Measurements from ENCODE around the gene DLG4.

The DLG4 gene

DNA sequence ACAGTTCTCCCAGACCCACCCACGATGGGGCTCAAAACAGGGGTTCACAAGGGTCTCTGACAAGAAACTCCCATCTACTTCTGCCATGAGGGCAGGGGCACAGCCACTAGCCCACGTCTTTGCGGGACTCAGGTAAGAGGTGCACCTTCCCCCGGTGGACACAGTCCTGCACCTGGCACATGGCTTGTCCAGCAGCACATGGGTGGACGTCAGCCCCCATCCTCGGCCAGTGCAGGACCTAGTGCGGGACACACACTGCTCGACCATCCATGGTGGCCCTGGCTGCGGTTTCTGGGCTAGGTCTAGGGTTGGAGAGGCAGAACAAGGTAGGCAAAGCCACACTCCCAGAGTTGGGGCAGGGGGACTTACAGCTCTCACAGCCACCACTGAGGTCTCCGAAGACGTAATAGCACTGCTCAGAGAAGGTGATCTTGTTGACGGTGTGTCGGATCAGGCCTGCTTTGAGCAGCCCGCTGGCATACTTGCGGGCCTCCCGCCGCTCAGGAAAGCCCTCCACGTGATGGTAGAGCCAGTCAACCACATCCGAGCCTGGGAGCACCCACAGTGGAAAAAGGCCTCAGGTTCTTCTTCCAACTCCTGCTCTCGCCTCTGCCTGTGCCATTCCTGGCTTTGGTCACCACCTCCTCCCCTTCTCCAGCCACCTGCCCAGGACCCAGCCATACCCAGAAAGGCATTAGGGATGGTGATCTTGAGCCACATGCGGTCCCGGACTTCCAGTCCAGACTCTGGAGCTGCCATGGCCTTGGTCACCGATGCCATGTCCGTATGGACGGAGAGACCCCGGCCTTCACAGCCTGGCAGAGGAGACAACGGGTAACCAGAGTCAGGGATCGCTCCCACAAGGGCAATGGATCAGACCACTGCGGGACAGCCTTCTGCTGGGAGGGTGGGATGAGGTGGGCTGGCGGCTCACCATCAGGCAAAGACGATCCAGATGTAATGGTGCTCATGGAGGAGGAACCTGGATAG lies 7.4 kb upstream of the DLG4 start:
- Histone ChIP-seq H3K36me3 (ENCODE audit: control insufficient read depth in 1 of 2, insufficient read depth in 2 of 2, low read length in 2 of 2) (peaks cover 47 to 78% of the 10 kb centered on the region in 2 donors), H3K9me3 (ENCODE audit: control insufficient read depth in 1 of 2, low read length in 2 of 2) (no peaks in the 10 kb centered on the region), H3K4me3 (ENCODE audit: low read depth in 1 of 2, low read length in 2 of 2) (no peak overlapping the region), H3K27me3 (ENCODE audit: low read depth, low read length) (no peaks in the 10 kb centered on the region), H3K27ac (ENCODE audit: low read length) (no peak overlapping the region), H3K4me1 (ENCODE audit: control insufficient read depth in 1 of 2, insufficient read depth in 2 of 2, low read length in 2 of 2) (peaks cover 0 to 8% of the 10 kb centered on the region in 2 donors)

DNA sequence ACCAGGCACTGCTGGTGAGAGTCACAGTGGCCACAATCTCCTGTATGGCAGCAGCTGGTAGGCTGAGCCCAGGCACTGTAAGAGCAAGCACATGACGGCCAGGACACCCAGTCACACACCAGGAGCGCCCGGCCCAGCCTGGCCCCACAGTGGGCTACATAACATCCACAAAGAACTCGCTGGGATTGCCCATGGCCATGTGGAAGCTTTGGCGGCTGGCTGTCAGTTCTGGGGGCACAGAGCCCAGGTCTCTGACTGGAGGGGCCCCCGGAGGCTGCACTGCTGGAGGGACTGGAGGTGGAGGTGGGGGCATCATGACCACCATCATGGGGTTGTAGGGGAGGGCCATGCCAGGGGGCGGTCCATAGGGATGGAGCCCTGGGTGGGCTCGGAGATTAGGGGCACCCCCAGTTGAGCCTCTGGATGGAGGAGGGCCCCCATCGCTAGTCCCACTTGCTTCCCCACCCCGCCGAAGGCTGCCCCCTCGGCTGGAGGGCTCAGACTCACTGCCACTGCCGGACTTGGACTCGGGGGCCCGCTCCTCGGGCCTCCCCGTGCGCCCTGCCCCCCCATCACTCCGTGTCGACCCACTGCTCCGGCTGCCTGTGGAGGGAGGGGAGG lies 6.2 kb upstream of the DLG4 start:
- Histone ChIP-seq H3K9me3 (ENCODE audit: control insufficient read depth in 1 of 2, low read length in 2 of 2) (no peaks in the 10 kb centered on the region), H3K27ac (ENCODE audit: low read length) (no peak overlapping the region), H3K36me3 (ENCODE audit: control insufficient read depth in 1 of 2, insufficient read depth in 2 of 2, low read length in 2 of 2) (peaks cover 47 to 78% of the 10 kb centered on the region in 2 donors), H3K4me1 (ENCODE audit: control insufficient read depth in 1 of 2, insufficient read depth in 2 of 2, low read length in 2 of 2) (peaks cover 4 to 14% of the 10 kb centered on the region in 2 donors), H3K4me3 (ENCODE audit: low read depth in 1 of 2, low read length in 2 of 2) (no peak overlapping the region), H3K27me3 (ENCODE audit: low read depth, low read length) (no peaks in the 10 kb centered on the region)

DNA sequence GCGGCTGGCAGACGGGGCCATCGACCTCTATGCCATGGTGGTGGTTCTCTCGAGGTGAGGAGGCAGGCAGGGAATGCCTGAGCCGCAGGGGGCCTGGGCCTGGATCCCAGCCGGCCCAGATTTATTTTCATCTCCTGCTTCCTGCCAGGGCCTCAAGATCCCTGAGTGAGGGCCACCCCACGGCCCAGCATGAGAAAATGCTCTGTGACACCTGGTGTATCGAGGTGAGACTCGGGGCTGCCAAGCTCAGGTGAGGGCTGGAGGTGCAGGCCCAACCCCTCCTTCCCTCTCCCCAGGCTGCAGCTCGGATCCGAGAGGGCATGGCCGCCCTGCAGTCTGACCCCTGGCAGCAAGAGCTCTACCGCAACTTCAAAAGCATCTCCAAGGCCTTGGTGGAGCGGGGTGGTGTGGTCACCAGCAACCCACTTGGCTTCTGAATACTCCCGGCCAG lies 5.0 kb upstream of the DLG4 start:
- H3K9me3 ChIP-seq (ENCODE audit: control insufficient read depth in 1 of 2, low read length in 2 of 2) = no peaks in the 10 kb centered on the region
- H3K4me3 ChIP-seq (ENCODE audit: low read depth in 1 of 2, low read length in 2 of 2) = no peak overlapping the region
- peaks cover 4 to 17% of the 10 kb centered on the region in 2 donors for H3K4me1 ChIP-seq (ENCODE audit: control insufficient read depth in 1 of 2, insufficient read depth in 2 of 2, low read length in 2 of 2)
- H3K36me3 ChIP-seq (ENCODE audit: control insufficient read depth in 1 of 2, insufficient read depth in 2 of 2, low read length in 2 of 2) = peaks cover 47 to 71% of the 10 kb centered on the region in 2 donors
- H3K27me3 ChIP-seq (ENCODE audit: low read depth, low read length) = no peaks in the 10 kb centered on the region
- no peak overlapping the region for H3K27ac ChIP-seq (ENCODE audit: low read length)

GRCh38 chr17:7224110-7224509 lies 4.5 kb upstream of the DLG4 start:
- H3K9me3 ChIP-seq (ENCODE audit: control insufficient read depth in 1 of 2, low read length in 2 of 2) = no peaks in the 10 kb centered on the region
- H3K4me1 ChIP-seq (ENCODE audit: control insufficient read depth in 1 of 2, insufficient read depth in 2 of 2, low read length in 2 of 2) = peaks cover 9 to 23% of the 10 kb centered on the region in 2 donors
- H3K27me3 ChIP-seq (ENCODE audit: low read depth, low read length) = no peaks in the 10 kb centered on the region
- H3K4me3 ChIP-seq (ENCODE audit: low read depth in 1 of 2, low read length in 2 of 2) = no peak overlapping the region
- H3K27ac ChIP-seq (ENCODE audit: low read length) = no peak overlapping the region
- H3K36me3 ChIP-seq (ENCODE audit: control insufficient read depth in 1 of 2, insufficient read depth in 2 of 2, low read length in 2 of 2) = peaks cover 41 to 65% of the 10 kb centered on the region in 2 donors

GRCh38 chr17:7223375-7223774 lies 3.7 kb upstream of the DLG4 start:
- no peak overlapping the region for H3K4me3 ChIP-seq (ENCODE audit: low read depth in 1 of 2, low read length in 2 of 2)
- no peaks in the 10 kb centered on the region for H3K9me3 ChIP-seq (ENCODE audit: control insufficient read depth in 1 of 2, low read length in 2 of 2)
- no peaks in the 10 kb centered on the region for H3K27me3 ChIP-seq (ENCODE audit: low read depth, low read length)
- H3K27ac ChIP-seq (ENCODE audit: low read length) = no peak overlapping the region
- H3K4me1 ChIP-seq (ENCODE audit: control insufficient read depth in 1 of 2, insufficient read depth in 2 of 2, low read length in 2 of 2) = peaks cover 13 to 30% of the 10 kb centered on the region in 2 donors
- peaks cover 39 to 58% of the 10 kb centered on the region in 2 donors for H3K36me3 ChIP-seq (ENCODE audit: control insufficient read depth in 1 of 2, insufficient read depth in 2 of 2, low read length in 2 of 2)

DNA sequence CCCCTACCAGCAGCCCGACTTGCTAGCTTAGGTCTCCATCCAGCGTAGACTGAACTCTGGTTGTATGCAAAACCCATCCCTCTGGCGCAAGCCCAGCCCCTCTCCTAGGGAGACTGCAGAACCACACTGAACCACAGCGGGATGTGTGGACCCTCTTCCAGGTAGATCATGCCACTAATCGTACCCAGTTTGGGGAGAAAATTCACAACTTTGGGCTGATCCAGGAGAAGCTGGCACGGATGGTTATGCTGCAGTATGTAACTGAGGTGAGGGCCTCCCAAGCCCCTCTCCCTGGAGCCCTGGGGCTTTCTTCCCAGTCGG lies 3.3 kb upstream of the DLG4 start:
- Histone ChIP-seq H3K4me3 (ENCODE audit: low read depth in 1 of 2, low read length in 2 of 2) (no peak overlapping the region), H3K4me1 (ENCODE audit: control insufficient read depth in 1 of 2, insufficient read depth in 2 of 2, low read length in 2 of 2) (peaks cover 13 to 34% of the 10 kb centered on the region in 2 donors), H3K27ac (ENCODE audit: low read length) (no peak overlapping the region), H3K36me3 (ENCODE audit: control insufficient read depth in 1 of 2, insufficient read depth in 2 of 2, low read length in 2 of 2) (peaks cover 35 to 54% of the 10 kb centered on the region in 2 donors), H3K27me3 (ENCODE audit: low read depth, low read length) (no peaks in the 10 kb centered on the region), H3K9me3 (ENCODE audit: control insufficient read depth in 1 of 2, low read length in 2 of 2) (no peaks in the 10 kb centered on the region)

- Histone ChIP-seq H3K36me3 (ENCODE audit: control insufficient read depth in 1 of 2, insufficient read depth in 2 of 2, low read length in 2 of 2) (peaks cover 31 to 48% of the 10 kb centered on the region in 2 donors), H3K4me1 (ENCODE audit: control insufficient read depth in 1 of 2, insufficient read depth in 2 of 2, low read length in 2 of 2) (peaks cover 13 to 39% of the 10 kb centered on the region in 2 donors), H3K4me3 (ENCODE audit: low read depth in 1 of 2, low read length in 2 of 2) (no peak overlapping the region), H3K27ac (ENCODE audit: low read length) (no peak overlapping the region), H3K27me3 (ENCODE audit: low read depth, low read length) (no peaks in the 10 kb centered on the region), H3K9me3 (ENCODE audit: control insufficient read depth in 1 of 2, low read length in 2 of 2) (no peaks in the 10 kb centered on the region)
These were observed 2.7 kb upstream of the DLG4 start for GRCh38 chr17:7222093-7222971.

- peaks cover 24 to 40% of the 10 kb centered on the region in 2 donors for H3K36me3 ChIP-seq (ENCODE audit: control insufficient read depth in 1 of 2, insufficient read depth in 2 of 2, low read length in 2 of 2)
- no peaks in the 10 kb centered on the region for H3K9me3 ChIP-seq (ENCODE audit: control insufficient read depth in 1 of 2, low read length in 2 of 2)
- peaks cover 13 to 45% of the 10 kb centered on the region in 2 donors for H3K4me1 ChIP-seq (ENCODE audit: control insufficient read depth in 1 of 2, insufficient read depth in 2 of 2, low read length in 2 of 2)
- H3K4me3 ChIP-seq (ENCODE audit: low read depth in 1 of 2, low read length in 2 of 2) = peak overlapping the region; percentile 88 to 90
- peak overlapping the region; percentile 42 for H3K27ac ChIP-seq (ENCODE audit: low read length)
- no peaks in the 10 kb centered on the region for H3K27me3 ChIP-seq (ENCODE audit: low read depth, low read length)
These were observed 1.8 kb upstream of the DLG4 start for GRCh38 chr17:7221278-7222092.

GRCh38 chr17:7220593-7221277 lies 1.1 kb upstream of the DLG4 start:
- H3K27ac ChIP-seq (ENCODE audit: low read length) = peak overlapping the region; percentile 97
- peaks cover 22 to 32% of the 10 kb centered on the region in 2 donors for H3K36me3 ChIP-seq (ENCODE audit: control insufficient read depth in 1 of 2, insufficient read depth in 2 of 2, low read length in 2 of 2)
- H3K4me1 ChIP-seq (ENCODE audit: control insufficient read depth in 1 of 2, insufficient read depth in 2 of 2, low read length in 2 of 2) = peaks cover 19 to 52% of the 10 kb centered on the region in 2 donors
- H3K4me3 ChIP-seq (ENCODE audit: low read depth in 1 of 2, low read length in 2 of 2) = peak overlapping the region; percentile 88 to 90
- H3K27me3 ChIP-seq (ENCODE audit: low read depth, low read length) = no peaks in the 10 kb centered on the region
- H3K9me3 ChIP-seq (ENCODE audit: control insufficient read depth in 1 of 2, low read length in 2 of 2) = no peaks in the 10 kb centered on the region

DNA sequence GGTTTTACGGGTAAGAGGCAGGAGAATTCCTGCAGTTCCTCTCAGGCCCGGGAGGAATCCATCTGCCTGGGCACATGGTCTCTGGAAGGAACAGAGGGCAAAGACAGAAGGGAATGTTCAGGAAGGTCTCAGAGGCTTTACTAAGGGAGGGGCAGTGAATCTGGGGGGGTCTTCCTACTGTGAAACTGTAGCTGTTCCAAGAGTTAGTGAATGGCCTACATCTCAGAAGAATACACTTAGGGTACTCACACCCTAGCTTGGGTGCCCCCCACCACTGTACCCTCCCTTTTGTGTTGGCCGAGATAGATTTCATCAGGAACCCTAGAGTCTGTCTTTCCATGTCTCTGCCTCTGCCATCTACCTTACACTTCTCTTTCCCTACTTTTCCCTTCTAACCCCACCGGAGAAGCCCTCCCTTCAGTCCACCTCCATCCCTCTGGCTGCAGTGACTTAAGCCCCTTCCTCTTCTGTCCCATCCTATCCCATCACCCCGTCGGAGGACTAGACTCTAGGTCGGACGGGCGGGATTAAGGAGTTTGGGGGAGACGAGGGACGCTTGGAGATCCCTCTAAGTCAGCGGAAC lies 316 bp downstream of the DLG4 start:
- peak overlapping the region; percentile 76 for H3K27ac ChIP-seq (ENCODE audit: low read length)
- H3K4me1 ChIP-seq (ENCODE audit: control insufficient read depth in 1 of 2, insufficient read depth in 2 of 2, low read length in 2 of 2) = peaks cover 25 to 59% of the 10 kb centered on the region in 2 donors

More for the DNA sequence above, 316 bp downstream of the DLG4 start:
- H3K36me3 ChIP-seq (ENCODE audit: control insufficient read depth in 1 of 2, insufficient read depth in 2 of 2, low read length in 2 of 2) = peaks cover 12 to 20% of the 10 kb centered on the region in 2 donors
- no peaks in the 10 kb centered on the region for H3K9me3 ChIP-seq (ENCODE audit: control insufficient read depth in 1 of 2, low read length in 2 of 2)
- H3K4me3 ChIP-seq (ENCODE audit: low read depth in 1 of 2, low read length in 2 of 2) = peak overlapping the region; percentile 88 to 90
- H3K27me3 ChIP-seq (ENCODE audit: low read depth, low read length) = no peaks in the 10 kb centered on the region

Data from muscle layer of duodenum (tissue), 2 donors.